ENCODE results near the gene CPN2.

Gene CPN2, protein sequence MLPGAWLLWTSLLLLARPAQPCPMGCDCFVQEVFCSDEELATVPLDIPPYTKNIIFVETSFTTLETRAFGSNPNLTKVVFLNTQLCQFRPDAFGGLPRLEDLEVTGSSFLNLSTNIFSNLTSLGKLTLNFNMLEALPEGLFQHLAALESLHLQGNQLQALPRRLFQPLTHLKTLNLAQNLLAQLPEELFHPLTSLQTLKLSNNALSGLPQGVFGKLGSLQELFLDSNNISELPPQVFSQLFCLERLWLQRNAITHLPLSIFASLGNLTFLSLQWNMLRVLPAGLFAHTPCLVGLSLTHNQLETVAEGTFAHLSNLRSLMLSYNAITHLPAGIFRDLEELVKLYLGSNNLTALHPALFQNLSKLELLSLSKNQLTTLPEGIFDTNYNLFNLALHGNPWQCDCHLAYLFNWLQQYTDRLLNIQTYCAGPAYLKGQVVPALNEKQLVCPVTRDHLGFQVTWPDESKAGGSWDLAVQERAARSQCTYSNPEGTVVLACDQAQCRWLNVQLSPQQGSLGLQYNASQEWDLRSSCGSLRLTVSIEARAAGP

DNA sequence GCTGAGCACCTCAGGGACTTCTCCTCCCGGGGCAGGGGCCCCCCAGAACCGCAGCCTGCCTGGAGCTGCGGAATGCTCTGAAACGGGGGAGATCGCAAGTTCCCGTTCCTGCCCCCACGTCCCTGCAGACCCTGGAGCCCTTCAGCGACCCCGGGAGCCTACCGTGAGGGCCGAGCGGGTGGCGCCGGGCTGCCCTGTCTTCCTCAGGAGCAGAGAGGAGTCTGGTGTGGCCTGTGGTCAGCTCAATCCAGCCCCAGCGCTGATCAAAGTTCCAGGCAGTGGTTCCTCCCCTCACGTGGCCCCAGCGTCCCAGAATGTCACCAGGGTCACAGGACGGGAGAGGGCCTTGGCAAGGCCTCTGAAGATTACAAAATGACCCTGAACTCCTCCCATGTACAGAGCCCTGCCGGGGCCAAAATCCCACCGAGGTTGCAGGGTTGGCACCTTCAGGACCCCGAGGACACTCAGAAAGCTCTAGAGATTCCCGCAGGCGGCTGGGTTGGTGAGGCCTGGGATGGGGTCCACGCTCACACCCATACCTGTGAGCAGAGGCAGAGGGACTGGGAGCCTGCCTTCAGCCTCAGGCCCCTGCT lies at the start of gene CPN2:
CPN2 (minus strand) TSS at position 249 of the 593 bp plus-strand sequence. CDS start 8,626 bp downstream, outside the sequence.
- no peak for DNase-seq (ENCODE audit: low read depth in 2 of 2)

DNA sequence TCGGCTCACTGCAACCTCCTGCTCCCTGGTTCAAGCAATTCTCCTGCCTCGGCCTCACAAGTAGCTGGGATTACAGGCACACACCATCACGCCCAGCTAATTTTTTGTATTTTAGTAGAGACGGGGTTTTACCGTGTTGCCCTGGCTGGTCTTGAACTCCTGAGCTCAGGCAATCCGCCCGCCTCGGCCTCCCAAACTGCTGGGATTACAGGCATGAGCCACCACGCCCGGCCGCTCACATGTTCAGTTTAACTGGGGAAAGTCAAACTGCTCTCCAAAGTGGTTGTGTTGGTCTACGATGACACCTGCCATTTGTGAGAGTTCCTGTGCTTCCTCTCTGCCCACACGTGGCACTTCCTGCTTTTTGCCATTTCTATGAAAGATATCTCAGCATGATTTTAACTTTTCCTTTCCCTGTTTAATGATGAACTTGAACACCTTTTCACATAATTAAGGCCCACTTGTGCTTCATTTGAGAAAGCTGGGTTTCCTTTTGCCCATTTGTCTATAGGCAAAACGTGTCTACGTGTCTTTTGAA lies 48.8 kb upstream of the CPN2 start:
- no peak for DNase-seq (ENCODE audit: low read depth in 2 of 2)

DNA sequence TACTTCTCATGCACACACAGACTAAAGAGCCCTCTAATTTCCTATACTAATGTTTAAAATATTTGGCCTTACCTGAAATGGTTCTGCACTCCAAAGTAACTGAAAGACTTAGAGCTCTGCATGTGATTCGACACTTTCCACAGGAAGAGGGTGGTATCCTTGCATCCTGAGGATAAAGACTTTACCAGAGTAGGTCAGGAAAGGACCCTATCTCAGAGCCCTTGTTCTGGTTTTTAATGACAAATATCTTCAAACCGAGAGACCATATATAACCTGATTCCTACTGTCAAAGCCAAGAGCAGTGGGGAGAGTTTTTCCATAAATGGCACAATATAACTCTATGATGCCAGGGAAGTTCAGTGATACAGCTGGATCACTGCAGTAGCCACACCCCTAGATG lies 48.0 kb upstream of the CPN2 start, which contains the start of gene GP5:
GP5 (minus strand) TSS at position 101 of the 400 bp plus-strand sequence. CDS start 984 bp downstream, outside the sequence.
- no peak for DNase-seq (ENCODE audit: low read depth in 2 of 2)

DNA sequence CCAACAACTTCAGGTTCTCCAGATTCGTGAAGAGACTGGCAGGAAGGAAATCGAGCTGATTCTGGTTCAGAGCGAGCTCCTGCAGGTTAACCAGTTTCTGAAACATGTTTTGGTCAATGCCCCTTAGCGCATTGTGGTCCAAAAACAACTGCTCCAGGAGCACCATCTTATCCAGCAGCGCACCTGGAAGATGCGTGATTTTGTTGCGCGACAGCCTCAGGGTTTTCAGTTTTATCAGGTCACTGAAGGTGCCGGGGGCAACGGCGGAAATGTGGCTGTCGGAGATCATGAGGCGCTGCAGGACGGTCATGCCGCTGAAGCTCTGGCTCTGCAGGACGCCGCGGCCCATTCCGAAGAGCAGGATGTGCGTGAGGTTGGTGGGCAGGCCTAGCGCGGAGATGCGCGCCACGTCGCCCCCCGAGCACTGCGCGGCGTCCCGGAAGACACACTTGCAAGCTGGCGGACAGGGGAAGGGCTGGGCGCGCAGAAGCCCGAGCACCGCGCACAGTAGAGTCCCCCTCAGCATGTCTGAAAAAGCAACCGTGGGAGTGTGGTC lies 46.7 kb upstream of the CPN2 start:
- DNase-seq (ENCODE audit: low read depth in 2 of 2) = peak in 1 of 2 donors; percentile 13

DNA sequence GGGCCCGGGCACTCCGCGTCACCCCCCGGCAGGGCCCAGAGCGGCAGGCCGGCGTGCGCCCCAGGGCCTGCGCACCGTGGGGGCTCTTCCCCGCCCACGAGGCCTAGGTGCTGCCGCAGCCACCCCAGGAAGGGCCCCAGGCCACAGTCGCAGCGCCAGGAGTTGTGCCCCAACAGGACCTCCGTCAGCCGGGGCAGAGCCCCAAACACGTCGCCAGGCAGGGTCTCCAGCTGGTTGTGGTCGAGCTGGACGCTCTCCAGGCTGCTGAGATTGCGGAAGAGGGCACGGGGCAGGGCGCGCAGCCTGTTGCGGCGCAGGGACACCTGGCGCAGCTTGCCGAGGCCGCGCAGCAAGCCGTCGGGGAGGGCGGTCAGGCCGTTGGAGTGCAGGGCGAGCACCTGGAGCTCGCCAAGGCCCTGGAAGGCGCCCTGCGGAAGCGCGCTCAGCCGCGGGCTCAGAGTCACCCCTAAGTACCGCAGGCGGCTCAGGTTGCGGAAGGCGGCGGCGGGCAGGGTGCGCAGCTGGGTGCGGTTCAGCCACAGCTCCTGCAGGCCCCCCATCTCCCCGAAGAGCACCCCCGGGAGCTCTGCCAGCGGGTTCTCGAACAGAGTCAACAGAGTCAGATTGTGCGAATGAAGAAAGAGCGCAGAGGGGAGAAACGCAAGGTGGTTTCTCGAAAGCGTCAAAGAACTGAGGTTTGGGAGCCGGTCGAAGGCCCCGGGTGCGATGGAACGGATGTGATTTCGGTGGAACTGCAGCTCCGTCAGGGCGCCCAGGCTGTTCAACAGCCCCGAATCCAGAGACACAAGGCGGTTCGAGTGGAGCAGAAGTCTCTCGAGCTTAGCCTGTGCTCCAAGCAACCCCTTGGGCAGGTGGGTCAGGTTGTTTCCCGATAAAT lies 46.0 kb upstream of the CPN2 start:
- DNase-seq (ENCODE audit: low read depth in 2 of 2) = peak in 1 of 2 donors; percentile 23

- no peak for DNase-seq (ENCODE audit: low read depth in 2 of 2)
Measured at GRCh38 chr3:194396539-194396858, 45.4 kb upstream of the CPN2 start.

DNA sequence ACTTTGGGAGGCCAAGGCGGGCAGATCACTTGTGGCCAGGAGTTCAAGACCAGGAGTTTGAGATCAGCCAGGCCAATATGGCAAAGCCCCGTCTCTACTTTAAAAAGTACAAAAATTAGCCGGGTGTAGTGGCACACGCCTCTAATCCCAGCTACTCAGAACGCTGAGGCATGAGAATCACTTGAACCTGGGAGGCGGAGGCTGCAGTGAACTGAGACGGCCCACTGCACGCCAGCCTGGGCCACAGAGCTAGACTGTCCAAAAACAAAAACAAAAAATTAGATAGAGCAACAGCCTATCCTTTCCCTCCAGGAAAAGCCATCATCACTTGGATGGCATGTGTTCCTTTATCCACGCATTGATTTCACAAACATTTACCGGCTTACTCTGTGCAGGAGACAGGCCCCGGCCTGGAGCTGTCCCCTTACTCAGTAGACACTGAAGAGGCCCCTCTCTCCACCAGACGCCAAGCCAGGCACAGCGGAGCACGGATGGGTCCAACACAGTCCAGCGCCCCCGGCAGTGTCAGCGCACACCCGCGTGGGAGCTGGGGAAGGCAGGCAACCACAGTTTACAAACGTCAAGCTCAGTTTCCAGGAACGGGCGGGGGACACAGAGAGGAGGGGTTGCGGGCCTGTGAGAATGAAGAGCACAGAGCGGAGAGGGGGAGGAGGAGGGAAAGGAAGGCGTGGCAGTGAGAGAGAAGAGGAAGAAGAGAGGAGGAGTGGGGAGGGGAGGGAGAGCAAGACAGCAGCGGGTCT lies 44.8 kb upstream of the CPN2 start:
- peak; percentile 26 to 57 for DNase-seq (ENCODE audit: low read depth in 2 of 2)

DNA sequence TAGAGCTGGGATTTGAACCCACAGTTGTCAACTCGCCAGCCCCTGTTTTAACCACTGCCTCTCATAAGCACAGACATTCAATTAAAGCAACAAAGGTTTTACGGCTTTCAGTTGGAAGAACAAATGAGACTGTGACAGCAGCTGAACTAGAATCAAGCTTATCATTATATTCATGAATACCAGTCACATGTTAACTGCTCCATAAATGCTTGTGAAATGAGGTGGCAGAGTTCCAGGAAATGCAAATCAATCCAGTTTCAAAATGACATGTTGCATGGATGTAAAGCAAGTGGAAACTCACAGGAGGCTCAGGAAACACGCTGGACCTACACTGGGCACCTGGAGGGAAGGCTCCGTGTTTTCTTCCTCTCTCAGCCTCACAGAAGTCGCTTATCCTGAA lies 44.1 kb upstream of the CPN2 start:
- DNase-seq (ENCODE audit: low read depth in 2 of 2) = no peak

DNA sequence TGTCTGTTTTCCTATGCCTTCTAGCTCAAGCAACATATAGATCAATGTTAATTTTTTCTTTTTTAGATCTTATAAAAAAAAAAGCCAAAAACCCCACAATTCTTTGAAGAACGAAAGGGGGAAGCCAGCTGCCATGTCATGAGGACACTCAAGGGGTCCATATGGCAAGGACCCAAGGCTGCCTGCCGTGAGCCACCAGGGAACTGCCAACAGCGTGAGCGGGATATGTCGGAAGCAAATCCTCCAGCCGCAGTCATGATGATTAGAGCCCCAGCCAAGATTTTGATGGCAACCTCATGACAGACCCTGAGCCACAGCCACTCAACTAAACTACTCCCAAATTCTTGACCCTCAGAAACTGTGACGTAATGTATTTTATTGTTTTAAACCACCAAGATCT lies 41.4 kb upstream of the CPN2 start:
- no peak for DNase-seq (ENCODE audit: low read depth in 2 of 2)

- DNase-seq (ENCODE audit: low read depth in 2 of 2) = no peak
Measured at GRCh38 chr3:194390835-194391234, 39.7 kb upstream of the CPN2 start.

DNA sequence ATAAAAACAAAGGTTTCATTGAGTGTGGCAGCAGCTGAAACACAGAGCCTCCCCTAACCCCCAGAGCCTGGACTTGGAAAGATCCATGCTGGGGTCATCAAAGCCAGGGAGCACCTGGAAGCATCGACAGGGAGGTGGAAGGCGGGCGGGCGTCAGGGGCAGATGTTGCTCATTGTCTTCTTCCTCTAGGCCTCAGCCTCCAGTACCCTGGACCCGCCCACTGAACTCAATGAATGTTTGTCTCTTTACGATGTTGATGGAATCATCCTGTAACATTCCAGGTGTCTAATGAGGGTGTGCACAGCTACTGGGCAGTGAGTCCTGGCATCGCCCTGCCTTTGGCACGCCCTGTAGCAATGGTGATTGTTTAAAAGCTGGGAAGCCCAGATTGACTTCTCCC lies 38.1 kb upstream of the CPN2 start:
- no peak for DNase-seq (ENCODE audit: low read depth in 2 of 2)

- DNase-seq (ENCODE audit: low read depth in 2 of 2) = no peak
Measured at GRCh38 chr3:194387926-194388418, 36.8 kb upstream of the CPN2 start.

DNA sequence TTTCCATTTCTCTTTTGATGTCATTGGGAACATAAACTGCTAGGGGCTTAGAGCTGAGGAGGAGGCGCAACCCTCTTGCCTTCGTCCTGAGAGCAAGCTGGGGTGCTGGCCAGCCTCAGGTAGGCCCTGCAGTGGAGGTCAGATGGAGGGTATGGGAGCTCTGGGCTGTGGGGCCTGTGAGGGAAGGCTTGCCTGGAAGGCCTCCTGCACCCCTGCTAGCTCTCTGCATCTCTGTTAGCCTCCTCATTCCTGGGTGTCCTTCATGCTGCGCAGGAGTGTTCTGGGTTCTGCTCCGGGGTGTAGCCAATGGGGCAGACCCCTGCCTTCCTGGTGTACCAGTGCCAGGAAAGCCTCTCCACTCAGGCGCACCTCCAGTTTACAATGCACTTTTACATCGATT lies 36.1 kb upstream of the CPN2 start:
- no peak for DNase-seq (ENCODE audit: low read depth in 2 of 2)

DNA sequence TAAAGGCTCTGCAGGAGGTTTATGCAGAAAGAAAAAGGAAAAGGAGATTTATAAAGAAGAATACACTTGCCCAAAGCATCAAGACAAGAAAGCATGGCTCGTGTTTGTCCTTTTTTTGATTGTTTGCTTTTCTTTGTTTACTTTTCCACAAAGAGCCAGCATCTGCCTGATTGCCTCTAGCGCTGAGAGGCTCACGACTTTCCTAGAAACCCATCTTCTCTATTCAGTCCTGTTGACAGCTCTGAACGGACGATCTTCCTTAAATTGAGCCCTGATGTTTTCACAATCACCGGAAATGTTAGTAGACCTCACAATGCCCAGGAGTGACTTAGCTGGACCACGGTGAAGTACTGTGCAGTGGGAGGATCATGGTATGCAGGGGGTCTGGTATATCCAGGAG lies 35.5 kb upstream of the CPN2 start:
- no peak for DNase-seq (ENCODE audit: low read depth in 2 of 2)

- no peak for DNase-seq (ENCODE audit: low read depth in 2 of 2)
Measured at GRCh38 chr3:194386066-194386465, 34.9 kb upstream of the CPN2 start.

DNA sequence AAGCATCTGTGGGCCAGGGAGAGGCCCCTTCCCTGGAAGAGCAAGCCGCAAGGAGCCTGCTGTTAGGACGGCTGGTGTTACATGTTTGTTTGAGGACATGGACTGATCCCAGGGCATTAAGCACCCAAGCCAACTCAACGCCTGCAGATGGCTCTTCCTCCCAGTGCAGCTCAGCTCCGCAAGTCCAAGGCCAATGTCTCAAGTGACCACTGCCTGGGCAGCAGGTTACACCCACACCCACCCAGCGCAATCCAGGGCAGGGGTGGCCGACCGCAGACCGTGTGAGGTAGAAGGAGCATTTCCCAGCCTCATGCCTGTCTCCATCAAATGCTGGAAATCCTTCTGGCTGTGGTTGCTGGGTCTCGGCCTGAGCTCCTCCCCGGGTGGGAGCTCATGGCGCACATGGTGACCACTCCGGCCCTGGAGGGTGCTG lies 33.5 kb upstream of the CPN2 start:
- DNase-seq (ENCODE audit: low read depth in 2 of 2) = no peak

GRCh38 chr3:194384156-194384555 lies 33.0 kb upstream of the CPN2 start:
- DNase-seq (ENCODE audit: low read depth in 2 of 2) = no peak

DNA sequence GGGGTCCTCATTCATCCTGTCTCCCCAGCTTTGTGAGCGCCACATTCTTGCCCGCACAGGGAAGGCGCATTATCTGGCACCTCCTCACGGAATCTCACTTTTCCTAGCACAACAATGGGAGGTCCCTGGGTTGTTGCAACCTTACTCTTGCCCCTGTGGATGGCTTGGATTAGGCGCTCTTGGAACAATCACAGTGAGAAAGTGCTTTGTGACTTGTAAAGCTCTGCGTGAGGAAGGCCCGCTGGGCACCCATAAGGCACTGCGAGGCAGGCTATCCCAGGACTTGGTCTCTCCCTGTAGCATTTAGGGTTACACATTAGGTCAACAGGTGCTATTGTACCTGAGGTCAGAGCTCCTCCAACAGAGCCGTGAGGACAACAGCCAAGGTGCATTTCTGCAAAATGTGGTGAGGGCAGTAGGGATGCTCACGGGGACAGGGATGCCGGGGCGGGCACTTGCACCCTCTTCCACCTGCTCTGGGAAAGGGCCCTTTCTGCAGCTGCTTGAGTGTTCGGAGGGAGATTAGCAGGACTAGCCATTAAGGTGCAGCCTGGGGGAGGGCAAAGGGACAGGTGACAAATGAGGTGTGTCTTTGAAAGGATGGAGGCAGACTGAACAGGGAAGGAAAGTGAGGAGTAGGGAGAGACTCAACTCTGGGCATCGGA lies 32.3 kb upstream of the CPN2 start:
- DNase-seq (ENCODE audit: low read depth in 2 of 2) = no peak

DNA sequence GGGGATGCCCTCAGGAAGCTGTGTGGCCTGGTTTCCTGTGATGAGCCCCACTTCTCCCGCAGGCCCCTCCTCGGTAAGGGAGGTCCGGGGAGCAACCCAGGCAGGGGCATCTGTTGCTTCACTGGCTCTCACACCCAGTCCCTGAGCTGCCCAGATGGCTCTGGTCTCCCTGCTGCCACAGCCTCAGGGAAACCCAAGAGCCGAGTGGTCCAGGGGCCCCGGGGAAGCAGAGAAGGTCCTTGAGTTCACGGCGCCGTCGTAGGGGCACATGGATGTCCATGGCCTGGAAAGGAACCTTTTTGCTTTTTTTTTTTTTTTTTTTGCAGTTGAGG lies 31.7 kb upstream of the CPN2 start:
- DNase-seq (ENCODE audit: low read depth in 2 of 2) = no peak

DNA sequence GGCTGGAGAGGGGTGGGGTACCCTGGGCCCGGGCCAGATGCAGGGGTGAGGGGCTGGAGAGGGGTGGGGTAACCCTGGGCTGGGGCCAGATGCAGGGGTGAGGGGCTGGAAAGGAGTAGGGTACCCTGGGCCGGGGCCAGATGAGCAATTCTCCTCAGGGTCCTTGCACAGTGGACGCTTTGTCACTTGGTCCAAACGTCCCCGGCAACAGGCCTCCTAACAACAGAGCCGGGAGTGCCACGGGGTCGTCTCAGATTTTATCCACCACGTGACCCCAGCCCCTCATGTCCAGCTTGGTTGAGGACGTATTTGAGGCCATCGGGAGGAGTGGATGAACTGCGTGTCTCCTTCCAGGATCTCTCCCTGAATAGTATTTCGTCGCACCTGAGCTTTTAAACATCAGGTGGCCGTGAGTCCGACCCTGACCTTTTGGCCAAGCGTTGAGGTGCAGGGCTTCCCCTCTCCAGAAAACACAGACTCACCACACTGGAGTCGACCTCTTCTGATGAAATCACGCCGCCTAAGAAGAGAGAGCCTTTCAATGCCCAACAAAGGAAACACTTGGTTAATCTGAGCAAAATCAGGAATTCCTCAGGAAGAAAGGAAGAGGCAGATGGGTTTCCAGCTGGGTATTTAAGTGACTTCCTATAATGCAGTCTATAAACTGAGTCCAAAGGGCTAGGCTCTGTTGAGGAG lies 31.2 kb upstream of the CPN2 start:
- no peak for DNase-seq (ENCODE audit: low read depth in 2 of 2)

All from stimulated activated CD4-positive, alpha-beta T cell treated with anti-CD3 and anti-CD28 coated beads, Interleukin-1b, Interleukin-23, amount 100 ng/mL, for 4 hours (primary cell).